GM18505 (cell line): ENCODE data around the gene NOTO.

ENCODE experiments used
- ATAC-seq: cut with Tn5 transposase; IDR thresholded peaks from one replicate; pipeline ENCODE4 v1.9.1; 2021; ENCODE audit not compliant: unreplicated experiment
- POLR2A ChIP-seq: IDR thresholded peaks from 4 replicates; pipeline ENCODE4 v1.6.1; 2011; ENCODE audit warnings: borderline replicate concordance; ENCODE audit not compliant: insufficient read depth, insufficient read length; ENCODE audit errors: extremely low read depth

Gene NOTO

DNA sequence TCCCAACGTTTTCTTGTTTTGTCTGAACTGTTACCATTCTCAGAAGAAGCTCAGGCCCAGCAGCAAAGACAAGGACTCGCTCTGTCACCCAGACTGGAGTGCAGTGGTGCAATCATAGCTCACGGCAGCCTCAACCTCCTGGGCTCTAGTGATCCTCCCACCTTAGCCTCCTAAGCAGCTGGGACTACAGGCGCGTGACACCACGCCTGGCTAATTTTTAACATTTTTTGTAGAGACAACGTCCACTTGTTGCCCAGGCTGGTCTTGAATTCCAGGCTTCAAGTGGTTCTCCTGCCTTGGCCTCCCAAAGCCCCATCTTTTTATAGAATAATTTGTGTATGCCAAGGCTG, 9.7 kb downstream of the NOTO start:
- ATAC-seq, result no peak
- TF ChIP-seq POLR2A, result no peak

GRCh38 chr2:73212448-73213176, 10.2 kb downstream of the NOTO start:
- no peak for TF ChIP-seq POLR2A
- peak; percentile 64 for ATAC-seq

DNA sequence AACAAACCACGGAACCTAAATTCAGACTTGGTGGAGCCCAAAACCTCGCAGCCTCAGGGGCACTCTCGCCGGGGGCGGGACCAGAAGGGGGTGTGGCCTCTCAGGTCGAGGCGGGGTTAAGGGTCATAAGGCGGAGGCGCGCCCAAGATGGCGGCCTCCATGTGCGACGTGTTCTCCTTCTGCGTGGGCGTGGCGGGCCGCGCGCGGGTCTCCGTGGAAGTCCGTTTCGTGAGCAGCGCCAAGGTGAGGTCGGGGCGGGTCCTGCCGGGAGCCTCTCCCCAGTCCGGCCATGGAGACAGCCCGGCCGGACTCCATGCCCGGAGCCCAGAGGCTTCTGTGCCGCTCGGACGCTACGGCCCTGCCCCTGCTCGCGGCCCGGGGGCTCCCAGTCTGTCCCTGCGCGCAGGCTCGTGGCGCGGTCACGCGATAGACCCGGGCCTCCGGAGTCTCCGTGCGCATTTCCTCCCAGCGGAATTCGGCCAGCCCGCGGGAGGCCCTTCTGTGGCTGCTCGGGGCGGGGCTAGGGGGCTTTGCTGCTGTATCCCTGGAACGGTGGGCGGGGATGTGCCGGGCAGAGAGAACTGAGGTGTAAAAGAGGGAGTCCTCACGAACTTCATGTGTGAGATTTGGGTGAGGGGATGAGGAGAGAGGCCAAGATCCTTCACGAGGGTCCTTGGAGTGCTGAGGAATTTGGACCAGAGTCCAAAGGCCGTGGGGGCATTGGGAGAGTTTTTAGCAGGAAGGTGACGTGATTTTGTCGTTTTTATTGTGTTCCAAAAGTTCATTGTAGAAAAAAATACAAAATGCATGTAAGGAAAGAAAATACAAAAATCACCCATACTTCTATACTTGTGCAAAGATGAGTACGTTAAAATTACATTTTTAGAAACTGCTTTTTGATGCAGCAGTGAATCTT, 12.0 kb downstream of the NOTO start, which contains the start of gene SMYD5:
Gene SMYD5, plus strand, starts transcription at position 126 of the 916 bp plus-strand sequence. Its CDS starts 22 bp downstream, at position 148.
- ATAC-seq, result peak; percentile 90
- TF ChIP-seq POLR2A, result peak; percentile 64

- ATAC-seq, result no peak
- TF ChIP-seq POLR2A, result no peak
Measured at GRCh38 chr2:73215254-73215653, 12.9 kb downstream of the NOTO start.

DNA sequence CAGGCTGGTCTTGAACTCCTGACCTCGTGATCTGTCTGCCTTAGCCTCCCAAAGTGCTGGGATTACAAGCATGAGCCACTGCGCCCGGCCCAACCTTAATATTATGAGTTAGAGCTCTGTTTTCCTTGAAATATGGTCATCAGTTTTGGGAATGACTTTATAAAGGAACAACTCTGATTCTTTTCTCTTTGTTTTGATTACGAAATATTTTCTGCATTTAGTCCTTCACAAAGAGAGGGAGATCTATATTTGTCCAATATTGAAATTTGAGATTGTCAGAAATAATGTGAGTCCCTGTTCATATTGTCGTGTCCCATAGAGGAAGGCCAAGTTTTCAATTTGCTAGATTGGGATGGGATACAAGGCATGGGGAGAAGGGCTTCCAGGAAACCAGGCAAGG, 14.8 kb downstream of the NOTO start:
- TF ChIP-seq POLR2A, result no peak
- no peak for ATAC-seq

DNA sequence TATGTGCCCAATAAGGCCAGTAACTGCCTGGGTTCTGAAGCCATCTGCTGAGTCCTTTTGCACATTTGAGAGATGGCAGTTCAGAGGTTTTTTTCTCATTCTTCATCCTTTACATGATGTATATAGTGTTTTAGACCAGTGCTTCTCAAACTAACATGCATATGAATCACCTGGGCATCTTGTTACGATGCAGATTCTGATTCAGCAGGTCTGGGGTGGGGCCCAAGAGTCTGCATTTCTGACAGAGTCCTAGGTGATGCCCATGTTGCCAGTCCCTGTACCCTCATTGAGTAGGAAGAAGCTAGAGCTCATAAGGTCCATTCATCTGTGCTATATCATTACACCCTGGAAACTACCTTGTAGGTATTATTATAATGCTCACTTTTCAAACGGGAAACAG, 15.5 kb downstream of the NOTO start:
- ATAC-seq, result no peak
- TF ChIP-seq POLR2A, result no peak

- no peak for TF ChIP-seq POLR2A
- no peak for ATAC-seq
Measured at GRCh38 chr2:73218298-73218697, 15.9 kb downstream of the NOTO start.

DNA sequence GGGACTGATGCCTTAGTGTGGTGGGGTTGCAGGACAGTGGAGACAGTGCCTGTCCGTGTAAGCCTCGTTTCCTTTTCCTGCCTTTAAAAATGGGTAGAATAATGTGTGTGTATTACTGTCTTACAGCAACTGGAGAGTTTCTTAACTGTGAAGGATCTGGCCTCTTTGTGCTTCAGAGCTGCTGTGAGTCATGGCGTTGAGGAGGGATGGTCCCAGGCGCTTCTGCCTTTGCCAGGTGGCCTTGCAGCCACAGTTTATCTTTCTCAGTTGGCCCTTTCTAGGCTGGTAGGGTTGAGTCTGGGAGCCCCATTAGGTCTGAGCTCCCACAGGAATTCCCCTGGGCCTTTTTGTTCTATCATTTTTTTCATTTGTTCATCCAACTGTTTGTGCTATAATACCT, 21.4 kb downstream of the NOTO start:
- no peak for ATAC-seq
- TF ChIP-seq POLR2A, result no peak

DNA sequence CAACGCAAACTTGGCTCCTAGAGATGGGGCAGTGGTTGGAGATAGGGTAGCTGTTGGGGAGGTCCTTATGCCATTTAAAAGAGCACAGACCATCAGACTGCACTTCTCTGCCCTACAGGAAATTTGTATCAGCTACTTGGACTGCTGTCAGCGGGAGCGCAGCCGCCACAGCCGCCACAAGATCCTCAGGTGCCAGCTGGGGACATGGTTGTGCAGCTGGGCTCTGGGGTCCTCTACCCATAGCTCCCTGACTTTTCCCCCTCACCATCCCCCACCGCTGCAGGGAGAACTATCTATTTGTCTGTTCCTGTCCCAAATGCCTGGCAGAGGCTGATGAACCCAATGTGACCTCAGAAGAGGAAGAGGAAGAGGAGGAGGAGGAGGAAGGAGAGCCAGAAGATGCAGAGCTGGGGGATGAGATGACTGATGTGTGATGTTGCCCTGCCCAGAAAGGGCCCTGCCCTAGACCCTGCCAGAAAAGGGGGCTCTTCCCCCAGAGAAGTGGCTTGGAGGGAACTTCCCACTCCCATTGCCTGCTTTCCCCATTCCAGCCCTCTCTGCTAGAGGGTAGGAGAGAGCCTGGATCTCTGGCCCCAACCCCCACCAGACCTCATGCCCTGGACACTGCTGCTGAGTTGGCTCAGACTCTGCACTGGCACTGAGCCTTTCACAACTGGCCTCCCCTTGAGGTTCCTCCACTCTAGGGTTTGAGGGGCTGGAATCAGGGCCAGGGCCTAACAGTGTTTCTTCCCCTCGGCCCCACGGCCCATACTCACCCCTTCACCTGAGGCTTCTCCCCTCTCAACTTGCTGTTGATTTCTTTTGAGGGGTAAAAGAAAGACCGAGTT, 23.4 kb downstream of the NOTO start:
- no peak for TF ChIP-seq POLR2A
- ATAC-seq, result no peak

- no peak for TF ChIP-seq POLR2A
- no peak for ATAC-seq
Measured at GRCh38 chr2:73227086-73227485, 24.7 kb downstream of the NOTO start.

GRCh38 chr2:73228631-73229030, 26.3 kb downstream of the NOTO start:
- ATAC-seq, result no peak
- no peak for TF ChIP-seq POLR2A

GRCh38 chr2:73232403-73233153, 30.2 kb downstream of the NOTO start:
- TF ChIP-seq POLR2A, result no peak
- ATAC-seq, result no peak

- peak; percentile 86 for ATAC-seq
- TF ChIP-seq POLR2A, result peak; percentile 68
Measured at GRCh38 chr2:73233154-73233931, 31.0 kb downstream of the NOTO start, which contains the start of gene PRADC1. Gene PRADC1, minus strand, starts transcription at chr2:73233239. Its CDS starts 79 bp downstream, at chr2:73233160.
